ENCODE results near the gene RHBDF2. TPM values are rescaled to one million over a fixed set of nuclear protein-coding genes. Genes with fewer than 3 reads are reported as not detected.

RHBDF2 gene
- total and polyA plus RNA-seq, 2 donors (not counting 3 experiments of a cell fraction or from before 2014, with no cell fraction given): 25.5 to 38.5 TPM

- Histone ChIP-seq H3K4me3 (replicated peaks in 1 of 3; ENCODE audit: insufficient read depth in 1 of 3, low read depth in 1 of 3, low read length in 3 of 3) (peak within 1 kb of the TSS; percentile 66 to 96 (median 73)), H3K27ac (ENCODE audit: insufficient read depth, low read depth, low read length) (peak within 1 kb of the TSS; percentile 31), H3K79me2 (ENCODE audit: control insufficient read depth, insufficient read depth, low read length) (peaks cover 40% of the 10 kb centered on the region), H3K9ac (replicated peaks; ENCODE audit: extremely low read depth, insufficient read depth, low read length) (peak within 1 kb of the TSS; percentile 70), H3K36me3 (ENCODE audit: control insufficient read depth in 2 of 2, extremely low read depth in 1 of 2, insufficient read depth in 2 of 2, low read length in 2 of 2) (no peaks in the 10 kb centered on the region), H4K20me1 (replicated peaks; ENCODE audit: control insufficient read depth, extremely low read depth, insufficient read depth, low read length) (no peaks in the 10 kb centered on the region), H3K4me1 (ENCODE audit: control insufficient read depth, extremely low read depth, insufficient read depth, low read length) (peaks cover 10% of the 10 kb centered on the region), H3K9me3 (replicated peaks; ENCODE audit: control insufficient read depth, insufficient read depth, low read length) (no peaks in the 10 kb centered on the region), H3K27me3 (ENCODE audit: control insufficient read depth in 2 of 2, insufficient read depth in 2 of 2, low read length in 2 of 2) (no peaks in the 10 kb centered on the region), H3K4me2 (ENCODE audit: insufficient read depth, low read length) (peak within 1 kb of the TSS; percentile 81), H3K9me1 (replicated peaks; ENCODE audit: control insufficient read depth, extremely low read depth, insufficient read depth, low read length) (no peaks in the 10 kb centered on the region), H2AFZ (ENCODE audit: low read depth, low read length) (peak within 1 kb of the TSS; percentile 76)
- TF ChIP-seq CTCF (IDR thresholded peaks at IDR 0.05; ENCODE audit: extremely low read depth in 1 of 2, insufficient read depth in 1 of 2, low read depth in 1 of 2, low read length in 2 of 2) (peak; percentile 38 to 44), GATA2 (IDR thresholded peaks at IDR 0.05; ENCODE audit: insufficient read depth, insufficient read length, low read depth, low read length) (no peak), FOS (IDR thresholded peaks at IDR 0.05; ENCODE audit: borderline replicate concordance, insufficient read depth, low read length) (no peak), POLR2AphosphoS5 (IDR thresholded peaks at IDR 0.05; ENCODE audit: insufficient read depth, low read depth, low read length) (peak; percentile 85), JUN (IDR thresholded peaks at IDR 0.05; ENCODE audit: borderline replicate concordance, insufficient read depth, insufficient read length, low read depth) (no peak), EZH2 (IDR thresholded peaks at IDR 0.05; ENCODE audit: borderline replicate concordance, low read depth, low read length, severe bottlenecking) (no peak), MAX (IDR thresholded peaks at IDR 0.05; ENCODE audit: insufficient read depth, insufficient read length) (no peak), POLR2A (IDR thresholded peaks at IDR 0.05; ENCODE audit: low read depth, low read length) (peak; percentile 35)
- POLR2A ChIA-PET: no interaction called here
- no TSS peak for BruUV-seq (replicated peaks)
- dilution Hi-C loops (cut with MboI; ENCODE audit: extremely low pct_ligation_motif_present, low sequenced_read_pairs) (no loop called here), intact Hi-C loops (cut with micrococcal nuclease) (no loop called here)
- DNase-seq (ENCODE audit: low read depth, low spot score) (peak; percentile 84), FAIRE-seq (peak; percentile 71)
- CTCF ChIA-PET: interaction anchor here (1.0 to 9.3 kb wide), 5 partner anchors 25 to 55 kb away, joined by 3 to 319 read pairs (median 4); no protein-coding TSS in a partner anchor
Measured at GRCh38 chr17:76452660-76453430, 48.4 kb downstream of the RHBDF2 start, which contains the start of gene UBE2O. UBE2O (minus strand) TSS chr17:76453152; CDS start chr17:76453141, 11 bp downstream.
